ENCODE results near the gene EIF3M.
"Not testable (repeated sequence)": the region's sequence is repeated elsewhere in the genome, so short reads cannot be mapped to it uniquely, and the experiment has no call there.

Gene EIF3M

GRCh38 chr11:32597921-32598320 lies 14.3 kb downstream of the EIF3M start:
- DNase-seq (ENCODE audit: low spot score) = no peak

DNA sequence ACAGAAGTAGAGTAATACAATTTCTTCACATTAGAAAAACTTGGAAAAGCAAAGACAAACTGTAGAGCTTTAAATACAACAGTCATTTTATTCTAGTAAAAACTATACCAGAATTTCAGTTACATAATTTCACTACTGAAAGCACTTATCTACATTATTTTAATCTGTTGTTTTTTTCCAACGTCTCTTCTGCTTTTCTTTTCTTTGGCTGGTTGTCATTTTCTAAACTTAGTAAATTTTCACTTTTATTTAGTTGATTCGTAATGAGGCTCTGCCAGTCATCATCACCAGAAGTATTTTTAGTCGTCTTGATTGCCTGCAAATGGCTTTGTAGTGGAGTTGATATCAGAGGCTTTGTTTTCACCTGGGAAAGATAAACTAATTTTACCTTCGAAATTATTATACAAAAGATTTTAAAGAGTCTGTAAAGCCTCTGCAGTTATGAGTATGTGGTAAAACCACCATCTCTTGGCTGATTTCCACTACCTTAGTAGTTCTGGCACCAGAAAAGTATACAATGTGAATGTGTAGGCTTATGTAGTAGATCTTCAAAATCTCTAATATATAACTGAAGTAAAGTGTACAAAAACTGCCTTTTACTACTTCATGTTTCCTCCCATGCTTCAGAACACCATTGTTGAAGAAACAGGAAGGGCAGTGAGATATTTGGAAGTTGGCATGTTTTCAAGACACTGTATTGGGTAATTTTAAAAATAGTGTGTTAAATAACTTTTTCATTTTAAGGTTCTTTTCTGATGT lies 19.2 kb downstream of the EIF3M start:
- DNase-seq (ENCODE audit: low spot score) = no peak

- no peak for DNase-seq (ENCODE audit: low spot score)
These were observed 22.6 kb downstream of the EIF3M start for GRCh38 chr11:32606220-32606619.

DNA sequence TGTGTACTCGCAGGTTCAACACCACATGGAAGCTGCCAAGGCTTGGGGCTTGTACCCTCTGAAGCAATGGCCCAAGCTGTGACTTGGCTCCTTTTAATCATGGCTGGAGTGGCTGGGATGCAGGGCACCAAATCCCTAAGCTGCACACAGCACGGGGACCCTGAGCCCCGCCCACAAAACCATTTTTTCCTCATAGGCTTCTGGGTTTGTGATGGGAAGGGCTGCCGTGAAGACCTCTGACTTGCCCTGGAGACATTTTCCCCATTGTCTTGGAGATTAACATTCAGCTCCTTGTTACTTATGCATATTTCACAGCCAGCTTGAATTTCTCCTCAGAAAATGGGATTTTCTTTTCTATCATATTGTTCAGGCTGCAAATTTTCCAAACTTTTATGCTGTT lies 25.2 kb downstream of the EIF3M start:
- DNase-seq (ENCODE audit: low spot score) = not testable (repeated sequence)

- no peak for DNase-seq (ENCODE audit: low spot score)
These were observed 27.2 kb downstream of the EIF3M start for GRCh38 chr11:32610797-32611352.

GRCh38 chr11:32613500-32614151 lies 30.0 kb downstream of the EIF3M start:
- no peak for DNase-seq (ENCODE audit: low spot score)

DNA sequence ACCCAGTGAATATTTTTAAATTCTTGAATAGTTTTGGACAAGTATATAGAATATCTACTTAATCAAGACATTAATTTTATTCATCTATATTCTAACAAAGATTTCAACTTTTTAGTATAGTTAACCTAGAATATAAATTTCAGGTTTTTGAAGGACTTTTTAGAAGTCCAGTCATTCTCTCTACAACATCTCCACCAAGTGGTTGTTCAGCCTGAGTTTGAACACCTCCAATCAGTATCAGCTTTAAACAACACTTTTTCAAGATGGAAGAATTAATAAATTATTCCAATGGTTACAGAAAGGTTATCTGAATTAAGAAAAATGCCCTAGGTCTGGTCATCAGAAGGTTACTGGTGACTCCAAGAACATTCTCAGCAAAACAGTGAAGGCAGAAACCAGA lies 31.8 kb downstream of the EIF3M start:
- no peak for DNase-seq (ENCODE audit: low spot score)

DNA sequence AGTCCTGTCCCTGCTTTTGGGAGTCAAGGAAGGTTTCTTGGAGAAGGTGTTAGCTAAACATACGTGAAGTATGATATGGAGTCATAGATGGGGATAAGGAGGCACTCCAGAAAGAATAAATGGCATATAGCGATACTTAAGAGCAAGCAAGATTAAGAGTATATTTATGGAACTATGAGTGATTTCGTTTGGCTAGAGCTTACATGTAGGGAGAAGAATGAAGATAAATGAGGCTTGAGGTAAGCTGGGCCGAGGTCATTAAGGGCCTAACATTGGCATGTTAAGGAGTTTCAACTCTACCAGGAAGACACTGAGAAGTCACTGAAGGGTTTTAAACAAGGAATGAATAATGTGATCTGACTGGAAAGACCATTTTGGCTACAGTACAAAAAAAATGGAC lies 33.3 kb downstream of the EIF3M start:
- no peak for DNase-seq (ENCODE audit: low spot score)

- DNase-seq (ENCODE audit: low spot score) = no peak
These were observed 47.2 kb downstream of the EIF3M start for GRCh38 chr11:32630844-32631243.

DNA sequence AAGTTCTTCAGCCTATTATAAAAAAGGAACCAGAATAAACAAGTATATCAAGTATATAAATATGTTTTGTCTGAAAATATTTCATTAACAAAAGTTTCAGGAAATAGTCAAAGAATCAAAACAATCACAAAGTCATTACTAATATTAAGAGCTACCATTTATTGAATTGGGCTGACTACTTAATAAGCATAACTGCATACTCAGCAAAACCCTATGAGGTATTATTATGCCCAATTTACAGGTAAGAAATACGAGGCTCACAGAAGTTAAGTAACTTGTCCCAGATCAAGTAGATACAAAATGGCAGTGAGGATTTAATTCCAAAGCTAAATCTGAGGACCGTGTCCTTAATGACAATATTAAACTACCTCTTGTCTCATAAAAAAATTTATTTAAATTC lies 52.2 kb downstream of the EIF3M start:
- DNase-seq (ENCODE audit: low spot score) = no peak

DNA sequence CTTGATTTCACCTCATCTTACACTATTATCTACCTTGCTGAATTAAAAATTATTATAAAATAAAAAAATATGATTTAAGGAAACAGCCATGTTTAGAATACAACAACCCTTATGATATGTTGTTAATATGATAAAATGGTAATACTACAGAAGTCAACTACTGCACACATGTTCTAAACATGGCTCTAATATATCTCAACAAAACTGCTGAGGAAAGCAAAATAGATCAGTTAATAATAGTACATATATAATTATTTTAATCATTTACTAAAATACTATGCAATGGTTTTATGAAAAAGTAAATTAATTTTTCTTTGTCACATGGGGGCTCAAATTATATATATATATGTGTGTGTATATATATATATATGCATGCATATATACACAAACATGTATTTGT lies 57.7 kb downstream of the EIF3M start:
- DNase-seq (ENCODE audit: low spot score) = no peak

GRCh38 chr11:32643526-32643925 lies 59.9 kb downstream of the EIF3M start:
- no peak for DNase-seq (ENCODE audit: low spot score)
